Measurements from ENCODE around the gene NPAS3.

Gene NPAS3

GRCh38 chr14:33451211-33451610 lies 512.5 kb downstream of the NPAS3 start:
- no peak for DNase-seq

DNA sequence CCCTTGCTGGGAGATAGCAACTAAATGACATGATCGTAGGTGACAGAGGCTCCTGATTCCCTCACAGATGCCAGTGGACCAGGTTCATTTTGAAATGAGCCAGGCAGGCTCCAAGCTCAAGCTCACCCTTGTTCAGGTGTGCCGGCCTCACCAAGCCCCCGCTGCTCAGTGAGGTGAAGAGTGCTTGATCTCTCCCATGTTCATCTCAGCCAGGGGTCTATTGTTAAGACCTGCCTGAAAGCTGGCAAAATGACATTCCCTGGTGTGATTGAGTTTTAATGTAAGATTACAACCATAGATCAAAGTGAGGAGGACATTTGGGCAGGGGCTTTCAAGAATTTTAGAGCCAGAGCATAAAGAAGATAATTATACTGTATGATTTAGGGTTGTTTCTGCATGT lies 514.3 kb downstream of the NPAS3 start:
- no peak for DNase-seq

DNA sequence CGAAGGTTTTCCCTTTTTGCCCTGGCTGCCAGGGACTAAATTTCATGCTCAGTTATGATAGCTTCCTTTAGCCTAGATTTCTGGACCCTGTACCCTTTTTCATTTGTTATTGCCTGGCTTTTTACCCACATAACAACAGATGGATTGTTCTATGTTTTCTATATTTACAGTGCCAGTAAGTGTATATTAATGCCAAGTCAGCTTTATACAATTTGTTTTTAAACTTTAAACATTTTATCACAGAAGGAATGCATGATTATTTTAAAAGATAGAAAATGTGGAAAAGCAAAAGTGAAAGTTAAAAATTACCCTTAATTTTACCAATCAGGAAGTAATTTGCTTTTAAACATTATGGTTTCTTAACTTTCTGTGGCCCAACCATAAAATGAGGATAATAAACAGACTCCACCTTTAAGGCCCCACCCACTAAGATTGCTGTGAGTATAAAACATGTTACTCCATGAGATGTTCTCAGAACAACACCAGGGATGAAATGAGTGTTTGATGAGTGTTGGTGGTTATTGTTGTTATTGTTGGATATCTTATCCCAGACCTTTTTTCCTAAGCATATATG lies 515.4 kb downstream of the NPAS3 start:
- DNase-seq, result no peak

GRCh38 chr14:33454707-33455106 lies 516.0 kb downstream of the NPAS3 start:
- no peak for DNase-seq

GRCh38 chr14:33455654-33456345 lies 517.1 kb downstream of the NPAS3 start:
- no peak for DNase-seq

DNA sequence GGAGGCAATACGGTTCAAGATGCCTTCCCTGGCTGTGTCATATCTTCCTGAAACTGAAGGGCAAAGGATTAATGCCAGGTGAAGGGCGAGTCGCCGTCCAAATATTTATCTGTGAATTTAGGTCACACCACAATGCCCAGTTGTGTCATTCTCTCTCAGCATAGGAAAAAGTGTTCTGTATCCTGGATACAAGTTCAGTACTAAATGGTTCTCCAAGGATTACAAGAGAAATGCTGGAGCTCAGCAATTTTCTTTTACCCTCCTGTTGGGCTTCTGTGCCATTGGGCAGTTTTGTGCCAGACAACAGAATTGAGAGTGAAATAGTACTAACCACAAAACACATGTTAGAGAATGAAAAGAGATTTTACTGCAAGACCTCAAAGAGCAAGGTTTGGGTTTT lies 518.3 kb downstream of the NPAS3 start:
- DNase-seq, result no peak

GRCh38 chr14:33457617-33458016 lies 518.9 kb downstream of the NPAS3 start:
- no peak for DNase-seq

- peak; percentile 32 for DNase-seq
Observed at GRCh38 chr14:33460164-33460563, 521.5 kb downstream of the NPAS3 start.

- peak; percentile 12 for DNase-seq
Observed at GRCh38 chr14:33461036-33461435, 522.4 kb downstream of the NPAS3 start.

- no peak for DNase-seq
Observed at GRCh38 chr14:33463731-33464130, 525.1 kb downstream of the NPAS3 start.

DNA sequence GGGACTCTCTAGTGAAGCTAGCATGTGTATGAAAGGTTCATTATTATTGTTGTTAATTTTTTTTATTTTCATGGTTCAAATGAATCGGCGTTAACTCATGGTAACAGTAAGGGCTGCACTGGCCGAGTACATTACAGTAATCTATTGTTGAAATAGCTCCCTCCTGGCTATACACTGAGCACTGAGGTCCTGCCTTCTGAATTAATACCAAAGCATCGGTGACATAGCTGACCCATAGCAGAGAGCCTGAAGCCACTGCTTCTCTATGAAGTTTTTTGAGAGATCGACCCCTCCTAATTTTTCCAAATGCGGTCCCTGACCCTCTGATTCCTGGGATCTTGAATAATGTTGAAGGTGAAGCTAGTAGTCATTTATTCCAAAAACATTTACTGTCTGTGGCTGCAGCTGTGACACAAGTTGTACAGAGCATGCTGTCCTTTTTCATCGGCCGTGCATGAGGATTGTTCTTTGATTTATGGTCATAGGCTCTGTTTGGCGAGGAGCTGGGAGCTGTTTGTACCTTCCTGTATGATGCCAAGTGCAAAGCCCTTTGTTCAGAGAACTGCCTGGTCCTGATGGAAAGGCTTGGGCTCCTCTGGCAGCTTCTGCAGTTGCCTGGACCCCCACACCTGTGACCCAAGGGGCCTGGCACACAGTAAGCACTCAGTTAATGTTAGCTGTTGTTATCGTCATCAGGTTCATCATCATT lies 525.7 kb downstream of the NPAS3 start:
- no peak for DNase-seq

- no peak for DNase-seq
Observed at GRCh38 chr14:33465846-33466700, 527.4 kb downstream of the NPAS3 start.

GRCh38 chr14:33467971-33468370 lies 529.3 kb downstream of the NPAS3 start:
- DNase-seq, result no peak

- DNase-seq, result no peak
Observed at GRCh38 chr14:33469898-33470297, 531.2 kb downstream of the NPAS3 start.

DNA sequence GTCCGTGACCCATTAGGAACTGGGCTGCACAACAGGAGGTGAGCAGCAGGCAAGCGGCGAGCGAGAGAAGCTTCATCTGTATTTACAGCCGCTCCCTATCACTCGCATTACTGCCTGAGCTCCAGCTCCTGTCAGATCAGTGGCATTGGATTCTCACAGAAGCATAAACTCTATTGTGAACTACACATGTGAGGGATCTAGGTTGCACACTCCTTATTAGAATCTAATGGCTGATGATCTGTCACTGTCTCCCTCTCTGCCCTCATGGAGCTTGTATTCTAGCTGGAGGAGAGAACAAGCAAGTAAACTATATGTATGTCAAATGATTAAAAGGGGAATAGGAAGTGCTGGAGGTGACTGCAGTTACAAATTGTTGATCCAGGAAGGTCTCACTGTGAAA lies 533.1 kb downstream of the NPAS3 start:
- DNase-seq, result no peak

- peak; percentile 57 for DNase-seq
Observed at GRCh38 chr14:33475623-33476022, 536.9 kb downstream of the NPAS3 start.

GRCh38 chr14:33477797-33478196 lies 539.1 kb downstream of the NPAS3 start:
- DNase-seq, result no peak

- no peak for DNase-seq
Observed at GRCh38 chr14:33480071-33480886, 541.6 kb downstream of the NPAS3 start.

GRCh38 chr14:33480887-33481184 lies 542.2 kb downstream of the NPAS3 start:
- no peak for DNase-seq

- DNase-seq, result no peak
Observed at GRCh38 chr14:33483110-33483509, 544.4 kb downstream of the NPAS3 start.

DNA sequence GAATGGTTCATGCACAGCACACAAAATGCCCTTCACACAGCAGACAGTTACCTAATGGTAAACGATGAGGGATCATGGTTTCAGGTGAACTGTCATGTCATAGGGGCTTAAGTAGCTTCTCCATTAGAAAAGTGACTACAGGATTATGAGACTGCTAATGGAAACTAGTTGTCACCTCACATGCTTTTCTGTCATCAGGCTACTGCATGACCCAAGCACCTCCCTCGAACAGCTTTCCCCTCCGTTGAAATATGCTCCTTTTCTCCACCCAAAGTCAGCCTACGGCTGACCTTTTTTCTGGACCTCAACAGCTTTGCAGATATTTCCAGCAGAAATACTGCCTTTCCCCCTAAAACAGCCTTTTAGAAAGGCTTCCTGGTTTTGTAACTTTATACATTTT lies 544.9 kb downstream of the NPAS3 start:
- DNase-seq, result no peak

GRCh38 chr14:33484264-33484663 lies 545.6 kb downstream of the NPAS3 start:
- DNase-seq, result no peak

All from fibroblast of skin of back (primary cell).